GM19324 (cell line): Measurements from ENCODE around the gene CLEC4F.
"Not testable (repeated sequence)": the region's sequence is repeated elsewhere in the genome, so short reads cannot be mapped to it uniquely, and the experiment has no call there.

Source experiments
- ATAC-seq: cut with Tn5 transposase; IDR thresholded peaks from one replicate; pipeline ENCODE4 v1.9.1; 2021; ENCODE audit warnings: mild to moderate bottlenecking, moderate library complexity; ENCODE audit not compliant: unreplicated experiment, low FRiP score

The CLEC4F gene

GRCh38 chr2:70828115-70828514, 7.7 kb upstream of the CLEC4F start:
- no peak for ATAC-seq

GRCh38 chr2:70827388-70827787, 7.0 kb upstream of the CLEC4F start:
- no peak for ATAC-seq

GRCh38 chr2:70826696-70827350, 6.4 kb upstream of the CLEC4F start:
- no peak for ATAC-seq

DNA sequence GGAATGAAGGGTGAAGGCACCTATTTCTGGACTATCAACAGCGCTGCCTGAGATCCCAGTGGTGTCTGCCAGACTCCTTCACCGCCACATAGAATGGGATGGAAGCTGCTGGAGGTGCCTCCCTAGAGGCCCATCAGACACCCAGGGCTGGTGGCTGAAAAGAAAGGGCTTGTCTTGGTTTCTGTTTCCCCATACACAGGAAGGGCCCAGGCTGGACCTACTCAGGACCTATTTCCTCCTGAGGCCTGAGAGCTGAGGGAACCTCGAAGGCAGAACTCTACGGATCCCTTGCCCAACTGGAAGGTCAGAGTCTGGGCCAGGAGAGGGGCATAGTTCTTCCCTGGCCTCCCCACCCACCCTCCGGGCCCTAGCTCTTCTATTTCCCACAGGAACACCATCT, 2.9 kb upstream of the CLEC4F start:
- ATAC-seq = no peak

- no peak for ATAC-seq
These were observed 2.4 kb upstream of the CLEC4F start for GRCh38 chr2:70822843-70823242.

- no peak for ATAC-seq
These were observed 3.0 kb downstream of the CLEC4F start for GRCh38 chr2:70817284-70817954.

- ATAC-seq = no peak
These were observed 3.7 kb downstream of the CLEC4F start for GRCh38 chr2:70816726-70817125.

GRCh38 chr2:70808983-70809958, 11.1 kb downstream of the CLEC4F start:
- ATAC-seq = no peak

GRCh38 chr2:70807828-70808118, 12.6 kb downstream of the CLEC4F start:
- no peak for ATAC-seq

GRCh38 chr2:70807102-70807827, 13.1 kb downstream of the CLEC4F start:
- no peak for ATAC-seq

DNA sequence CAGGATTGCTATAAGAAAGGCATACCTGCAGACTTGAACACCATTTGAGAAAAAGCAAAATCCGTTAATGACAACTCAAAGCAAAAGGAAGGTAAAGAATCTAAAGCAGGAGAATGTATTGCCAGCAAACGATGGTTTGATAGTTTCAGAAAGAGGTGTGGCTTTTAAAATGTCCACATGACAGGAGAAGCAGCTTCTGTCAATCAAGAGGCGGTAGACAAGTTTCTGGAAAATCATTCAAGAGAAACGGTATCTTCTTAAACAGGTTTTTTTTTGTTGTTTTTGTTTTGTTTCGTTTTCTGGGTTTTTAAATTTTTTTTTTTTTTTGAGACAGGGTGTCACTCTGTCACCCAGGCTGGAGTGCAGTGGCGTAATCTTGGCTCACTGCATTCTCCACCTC, 13.8 kb downstream of the CLEC4F start:
- ATAC-seq = no peak

GRCh38 chr2:70806013-70806412, 14.4 kb downstream of the CLEC4F start:
- no peak for ATAC-seq

DNA sequence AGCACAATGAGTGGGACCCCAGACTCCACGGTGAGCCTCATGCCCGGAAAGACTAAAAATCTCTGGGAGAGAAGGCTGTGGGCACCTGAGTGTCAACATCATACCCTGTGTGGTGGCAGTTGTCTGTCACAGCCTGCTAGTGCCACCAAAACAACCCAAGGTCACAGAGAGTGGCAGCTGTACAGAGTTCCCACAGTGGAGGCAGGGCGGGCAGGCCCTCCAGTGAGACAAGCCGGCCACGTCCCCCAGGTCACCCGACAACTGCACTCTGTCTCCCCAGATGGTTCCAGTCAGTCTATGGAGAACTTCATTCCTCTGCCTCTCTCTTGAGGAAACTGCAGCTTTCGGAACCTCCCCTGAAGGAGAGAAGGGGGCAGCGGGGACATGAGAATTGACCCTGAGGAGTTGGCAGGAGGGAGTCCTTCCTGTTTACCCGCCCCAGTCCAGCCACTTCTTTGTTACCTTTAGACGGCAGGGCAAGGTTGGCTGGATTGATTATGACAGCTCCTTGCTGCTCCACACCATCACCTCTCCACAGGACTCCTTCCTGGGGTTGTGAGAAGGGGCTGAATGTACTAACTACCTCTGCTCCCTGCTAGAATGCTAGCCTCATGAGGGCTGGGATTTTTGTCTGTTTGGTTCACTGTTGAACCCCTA, 18.7 kb downstream of the CLEC4F start:
- no peak for ATAC-seq

DNA sequence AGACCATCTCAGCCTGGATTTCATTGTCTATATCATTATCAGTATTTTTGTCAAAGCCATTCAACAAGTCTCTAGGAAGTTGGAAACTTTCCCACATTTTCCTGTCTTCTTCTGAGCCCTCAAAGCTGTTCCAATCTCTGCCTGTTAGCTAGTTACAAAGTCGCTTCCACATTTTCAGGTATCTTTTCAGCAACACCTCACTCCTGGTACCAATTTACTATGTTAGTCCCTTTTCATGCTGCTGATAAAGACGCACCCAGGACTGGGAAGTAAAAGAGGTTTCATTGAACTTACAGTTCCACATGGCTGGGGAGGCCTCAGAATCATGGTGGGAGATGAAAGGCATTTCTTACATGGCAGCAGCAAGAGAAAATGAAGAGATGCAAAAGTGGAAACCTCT, 20.7 kb downstream of the CLEC4F start:
- ATAC-seq = no peak

- ATAC-seq = not testable (repeated sequence)
These were observed 22.4 kb downstream of the CLEC4F start for GRCh38 chr2:70797996-70798395.

- no peak for ATAC-seq
These were observed 22.9 kb downstream of the CLEC4F start for GRCh38 chr2:70797506-70797905.

DNA sequence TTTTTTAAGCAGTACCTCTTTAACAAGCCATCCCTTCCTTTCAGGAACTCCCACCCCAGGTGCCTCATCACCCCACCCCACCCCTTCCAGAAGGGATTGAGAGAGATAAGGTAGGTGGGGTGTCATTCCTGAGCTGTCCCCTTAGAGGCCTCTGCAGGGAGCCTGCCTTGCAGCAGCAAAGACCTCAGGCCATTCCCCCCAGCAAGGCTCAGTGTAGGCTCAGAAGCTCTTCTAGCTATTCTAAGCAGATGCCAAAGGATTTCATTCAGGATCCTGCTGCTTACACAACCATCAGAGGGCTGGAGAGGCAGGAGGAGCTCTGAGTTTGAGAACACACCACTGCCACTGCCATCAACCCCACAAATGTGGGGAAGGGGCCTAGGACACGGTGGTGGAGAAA, 24.1 kb downstream of the CLEC4F start:
- no peak for ATAC-seq

DNA sequence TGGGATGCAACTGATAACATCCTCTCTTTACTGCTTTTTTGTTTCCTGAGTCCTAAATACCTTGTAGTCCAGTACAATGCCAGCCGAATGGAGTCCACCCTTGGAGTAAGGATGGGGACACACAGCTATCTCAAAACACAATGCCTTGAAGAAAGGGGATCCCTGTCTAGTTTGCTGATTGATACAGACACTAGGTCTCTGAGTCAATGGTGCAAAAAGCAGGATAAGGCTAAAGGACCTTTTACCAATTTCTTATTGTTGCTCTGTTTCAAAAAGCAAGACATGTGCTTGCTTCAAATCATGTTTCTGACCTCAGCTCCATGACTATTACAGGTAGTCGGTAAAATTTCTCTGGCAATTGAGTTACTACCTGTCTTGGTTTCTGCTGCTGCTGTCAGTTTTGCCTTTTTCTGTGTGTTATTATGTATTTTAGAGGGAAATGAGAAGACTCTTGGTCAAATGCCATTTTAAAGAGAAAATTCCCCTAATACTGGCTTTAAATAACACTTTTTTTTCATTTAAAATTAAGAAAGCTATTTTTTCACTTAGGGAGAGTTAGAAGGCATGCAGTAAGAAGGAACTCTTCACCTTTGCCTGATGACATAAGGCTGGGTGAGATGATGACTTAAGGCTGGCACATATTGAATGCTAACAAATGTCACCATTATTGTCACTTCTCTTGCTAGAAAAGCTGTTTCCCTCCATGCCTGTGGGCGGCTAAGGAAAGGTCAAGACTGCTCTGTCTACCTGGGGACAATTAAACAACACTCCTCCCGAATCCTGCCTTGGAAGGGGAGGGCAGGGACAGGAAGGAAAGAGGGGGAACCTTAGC, 25.0 kb downstream of the CLEC4F start:
- ATAC-seq = no peak

DNA sequence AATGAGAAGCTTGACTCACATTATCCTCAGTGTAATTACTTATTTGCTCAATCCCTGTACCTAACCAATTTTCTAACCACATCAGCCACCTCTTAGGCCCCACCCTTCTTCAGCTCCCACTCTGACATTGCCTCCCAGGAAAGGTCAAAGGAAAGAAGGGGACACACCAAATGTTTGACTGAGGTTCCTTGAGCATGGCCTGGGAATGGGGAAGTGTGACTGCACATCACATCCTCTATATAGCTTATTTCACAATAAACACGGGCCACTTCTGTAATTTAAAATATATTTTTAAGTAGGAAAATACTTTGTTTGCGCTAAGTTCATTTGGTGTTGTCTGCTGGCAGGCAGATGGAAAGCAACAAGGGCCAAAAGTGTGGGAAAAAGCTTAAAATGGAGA, 26.9 kb downstream of the CLEC4F start:
- no peak for ATAC-seq
